ENCODE results near the gene GRM1. TPM values are rescaled to one million over a fixed set of nuclear protein-coding genes. Genes with fewer than 3 reads are reported as not detected.
A peak's percentile ranks its signal among the peaks of the same experiment; 100 is the strongest.

GRM1 gene
- total RNA-seq, 1 donor from 2014 or later, result 0.13 TPM

DNA sequence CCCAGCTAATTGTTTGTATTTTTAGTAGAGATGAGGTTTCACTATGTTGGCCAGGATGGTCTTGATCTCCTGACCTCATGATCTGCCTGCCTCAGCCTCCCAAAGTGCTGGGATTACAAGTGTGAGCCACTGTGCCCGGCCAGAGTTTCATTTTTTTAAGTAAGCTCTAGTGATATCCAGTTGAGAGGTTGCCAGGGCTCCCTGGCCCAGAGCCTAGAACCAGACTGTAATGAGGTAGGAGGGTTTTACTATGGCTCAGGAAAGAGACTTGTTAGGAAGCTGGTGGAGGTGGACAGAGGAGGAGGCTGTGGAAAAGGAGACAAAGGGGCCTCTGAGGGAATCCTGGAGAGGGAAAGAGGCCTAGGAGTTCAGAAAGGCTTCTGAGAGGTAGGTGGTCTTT is 242.3 kb downstream of the GRM1 start:
- peak; percentile 44 to 51 for DNase-seq (ENCODE audit: low read depth in 2 of 2)

DNA sequence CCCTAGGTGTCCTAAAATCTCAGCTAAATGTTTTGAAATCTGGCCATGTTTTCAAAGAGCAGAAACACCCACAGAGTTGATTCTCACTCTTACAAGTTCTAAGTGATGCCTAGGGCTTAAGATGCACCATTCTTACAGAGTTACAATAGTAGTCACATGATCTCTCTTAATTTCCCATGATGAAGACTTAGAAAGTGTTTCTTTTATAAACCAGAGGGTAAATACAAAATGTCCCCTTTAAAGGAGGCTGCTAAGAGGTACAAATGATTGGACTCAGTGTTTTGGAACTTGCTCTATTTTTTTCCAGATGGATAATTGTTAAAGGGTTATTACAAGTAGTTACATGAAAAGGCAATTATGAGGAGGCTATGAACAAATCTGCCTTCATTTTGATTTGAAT is 244.6 kb downstream of the GRM1 start:
- DNase-seq (ENCODE audit: low read depth in 2 of 2), result no peak

DNA sequence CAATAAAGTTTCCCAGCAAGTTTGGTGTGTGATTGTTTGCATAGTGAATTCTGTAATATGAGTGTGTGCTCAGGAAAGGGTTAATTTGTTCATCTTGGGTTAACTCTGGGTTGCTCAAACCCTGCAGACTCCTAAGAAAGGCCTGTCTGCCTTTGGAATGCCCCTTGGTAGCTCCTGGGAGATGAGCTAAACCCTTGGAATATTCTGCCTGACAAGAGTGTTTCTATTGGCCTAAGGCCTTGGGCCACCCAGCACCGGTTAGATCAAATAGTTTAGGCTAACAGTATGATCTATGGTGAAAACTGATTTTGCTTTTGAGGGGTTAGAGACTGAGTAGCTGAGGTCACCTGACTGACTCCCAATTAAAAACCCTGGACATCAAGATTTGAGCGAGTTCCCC is 248.3 kb downstream of the GRM1 start:
- no peak for DNase-seq (ENCODE audit: low read depth in 2 of 2)

DNA sequence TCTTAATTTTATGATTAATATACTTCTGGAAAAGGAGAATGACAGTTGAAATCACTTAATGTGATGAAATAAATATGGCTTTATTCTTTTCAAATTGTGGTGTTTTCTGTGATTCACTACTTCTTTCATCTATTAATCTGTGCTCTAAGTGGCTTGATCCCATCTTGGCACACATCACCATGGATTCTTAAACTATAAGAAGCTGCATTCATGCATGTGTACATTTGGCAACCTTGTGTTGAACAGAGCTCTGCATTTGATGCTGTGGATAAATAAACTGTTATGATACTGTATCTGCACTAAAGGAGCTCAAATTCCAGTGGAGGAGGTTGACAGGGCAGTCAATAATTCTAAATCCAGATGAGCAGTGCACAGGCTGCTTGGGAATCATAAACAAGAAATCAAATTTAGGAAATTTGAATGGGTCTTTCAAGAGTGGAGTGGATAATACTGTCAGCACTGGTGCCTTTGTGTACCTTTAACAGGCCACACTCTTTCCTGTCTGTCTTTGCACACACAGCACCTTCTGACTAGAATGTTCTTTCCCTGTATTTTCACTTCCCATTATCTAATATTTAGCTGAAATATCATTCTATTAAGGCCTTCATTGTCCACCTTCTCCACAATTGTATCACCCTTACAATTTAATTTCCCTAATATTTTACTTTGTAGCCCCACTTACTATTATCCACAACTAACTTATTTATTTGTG is 252.9 kb downstream of the GRM1 start:
- no peak for DNase-seq (ENCODE audit: low read depth in 2 of 2)

DNA sequence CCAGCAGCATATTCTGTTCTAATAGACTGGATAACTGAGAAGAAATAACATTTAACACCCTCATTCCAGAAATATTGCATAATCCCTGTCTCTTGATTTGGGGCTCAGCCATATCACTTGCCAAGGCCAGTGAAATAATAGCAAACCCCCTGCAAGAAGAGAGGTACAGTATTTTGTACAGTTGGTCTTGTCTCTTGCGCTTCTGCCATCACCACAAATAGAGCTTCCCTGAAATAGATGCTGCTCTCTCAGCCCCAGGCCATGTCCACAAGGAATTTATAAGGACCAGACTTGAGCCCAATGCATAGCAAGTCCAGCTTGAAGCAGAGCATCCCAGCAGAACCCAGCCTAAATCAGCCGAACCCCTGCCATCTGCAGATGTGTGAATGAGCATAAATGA is 254.0 kb downstream of the GRM1 start:
- no peak for DNase-seq (ENCODE audit: low read depth in 2 of 2)

DNA sequence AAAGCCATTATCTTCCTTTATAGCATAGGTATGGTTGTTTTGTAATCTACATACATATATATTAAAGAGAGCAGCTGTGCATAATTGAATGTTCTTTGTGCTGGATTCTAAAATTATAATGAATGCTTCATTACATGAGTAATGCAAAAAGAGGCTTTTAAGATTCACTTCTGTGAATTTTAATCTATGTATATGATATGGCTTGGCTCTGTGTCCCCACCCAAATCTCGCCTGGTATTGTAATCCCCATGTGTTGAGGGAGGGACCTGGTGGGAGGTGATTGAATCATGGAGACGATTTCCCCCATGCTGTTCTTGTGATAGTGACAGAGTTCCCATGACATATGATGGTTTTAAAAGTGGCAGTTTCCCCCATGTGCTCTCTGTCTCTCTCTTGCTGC is 255.4 kb downstream of the GRM1 start:
- no peak for DNase-seq (ENCODE audit: low read depth in 2 of 2)

DNA sequence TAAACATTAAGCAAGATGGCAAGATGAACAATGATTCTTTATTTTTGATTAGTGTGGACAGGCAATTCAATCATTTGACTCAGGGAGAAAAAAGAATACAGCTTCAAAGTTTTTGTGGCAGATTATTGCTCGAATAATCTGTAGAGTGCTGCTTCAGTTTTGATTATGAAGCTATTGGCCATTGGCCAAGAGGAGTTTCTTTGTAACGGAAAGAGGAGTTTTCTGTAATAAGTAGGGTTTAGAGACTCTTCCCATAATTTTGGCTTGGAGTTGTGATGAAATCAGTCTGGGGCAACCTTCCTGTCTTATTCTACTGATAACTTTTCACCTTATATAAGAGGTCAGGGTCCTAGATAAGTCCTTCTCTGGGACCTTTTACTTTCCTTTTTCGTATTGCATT is 258.1 kb downstream of the GRM1 start:
- no peak for DNase-seq (ENCODE audit: low read depth in 2 of 2)

DNA sequence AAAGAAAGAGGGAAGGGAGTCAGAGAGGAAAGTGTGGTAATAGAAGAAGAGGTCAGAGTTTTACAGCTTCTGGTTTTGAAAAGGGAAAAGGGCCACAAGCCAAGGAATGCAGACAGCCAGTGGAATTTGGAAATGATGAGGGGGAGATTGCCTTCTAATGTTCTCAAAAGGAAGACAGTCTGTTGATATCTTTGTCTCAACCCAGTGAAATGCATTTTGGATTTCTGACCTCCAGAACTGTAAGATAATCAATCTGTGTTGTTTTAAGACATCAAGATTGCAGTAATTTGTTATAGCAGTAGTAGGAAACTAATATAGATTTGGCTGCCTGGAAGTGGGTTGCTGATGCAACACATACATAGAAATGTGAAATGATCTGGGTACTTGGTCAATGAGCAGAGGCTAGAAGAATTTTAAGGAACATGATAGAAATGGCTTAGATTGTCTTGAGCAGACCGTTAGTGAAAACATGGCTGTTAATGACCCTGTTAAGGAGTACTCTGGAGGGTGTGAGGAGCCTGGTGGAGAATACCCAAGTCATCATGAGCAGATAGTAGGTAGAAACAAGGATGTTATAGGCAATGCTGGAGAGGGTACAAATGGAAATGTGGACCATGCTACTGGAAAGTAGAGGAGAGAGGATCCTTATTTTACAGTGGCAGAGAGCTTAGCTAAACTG is 259.0 kb downstream of the GRM1 start:
- no peak for DNase-seq (ENCODE audit: low read depth in 2 of 2)

DNA sequence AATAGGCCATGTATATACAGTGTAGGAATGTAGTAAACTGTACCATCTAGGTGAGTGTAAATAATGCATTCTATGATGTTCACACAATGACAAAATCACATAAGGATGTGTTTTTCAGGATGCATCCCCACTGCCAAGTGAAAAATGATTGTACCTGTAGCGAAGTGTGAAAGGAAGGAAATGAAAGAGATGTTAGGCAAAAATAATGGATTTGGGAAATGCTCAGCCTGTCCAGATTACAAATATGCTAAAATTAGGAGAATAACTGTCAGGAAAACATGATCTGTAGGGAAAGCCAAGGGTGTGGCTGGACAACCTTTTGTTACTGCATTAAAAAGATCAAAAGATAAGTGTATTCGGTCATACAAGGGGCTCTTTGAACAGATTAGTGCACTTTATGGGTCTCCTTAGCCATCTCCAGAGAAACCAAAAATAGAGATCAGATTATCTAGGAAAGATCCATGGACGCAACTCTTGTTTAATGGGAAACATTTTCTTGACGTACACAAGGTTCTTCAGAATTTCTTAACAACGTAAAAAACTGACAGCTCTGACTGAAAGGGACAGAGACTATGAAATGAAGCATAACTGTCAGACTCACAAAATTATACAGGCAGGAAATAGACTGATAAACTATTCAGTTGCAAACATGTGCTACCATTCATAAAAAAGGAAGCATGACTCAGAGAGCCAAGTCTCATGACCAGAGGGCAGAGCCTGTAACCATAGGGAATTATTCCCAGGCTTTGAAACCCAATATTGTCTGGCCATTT is 261.1 kb downstream of the GRM1 start:
- peak; percentile 95 to 96 for DNase-seq (ENCODE audit: low read depth in 2 of 2)

DNA sequence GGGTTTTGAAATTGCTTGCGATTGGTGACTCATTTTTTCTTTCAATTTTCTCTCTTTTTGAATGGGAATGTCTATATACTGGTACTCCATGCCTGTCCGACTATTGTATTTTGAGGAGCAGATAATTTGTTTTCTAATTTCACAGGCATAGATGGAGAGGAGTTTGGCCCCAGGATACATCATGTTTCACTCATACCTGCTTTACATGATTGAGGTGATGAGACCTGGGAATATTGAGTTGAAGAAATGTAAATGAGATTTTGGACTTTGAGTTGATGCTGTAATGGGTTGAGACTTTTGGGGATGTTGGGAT is 261.7 kb downstream of the GRM1 start:
- DNase-seq (ENCODE audit: low read depth in 2 of 2), result no peak

DNA sequence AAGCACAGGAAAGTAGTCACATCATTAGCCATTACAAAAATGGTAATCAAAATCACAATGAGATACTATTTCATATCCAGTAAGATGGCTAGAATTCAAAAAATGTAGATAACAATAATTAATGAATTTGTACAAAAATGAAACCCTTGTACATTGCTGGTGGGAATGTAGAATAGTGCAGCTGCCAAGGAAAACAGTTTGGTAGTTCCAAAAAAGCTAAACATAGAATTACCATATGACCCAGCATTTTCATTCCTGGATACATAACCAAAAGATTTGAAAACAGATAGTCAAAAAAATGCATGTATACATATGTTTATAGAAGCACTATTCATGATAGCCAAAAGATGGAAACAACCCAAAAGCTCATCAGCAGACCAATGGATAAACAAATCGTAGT is 263.6 kb downstream of the GRM1 start:
- DNase-seq (ENCODE audit: low read depth in 2 of 2), result peak; percentile 21 to 24

DNA sequence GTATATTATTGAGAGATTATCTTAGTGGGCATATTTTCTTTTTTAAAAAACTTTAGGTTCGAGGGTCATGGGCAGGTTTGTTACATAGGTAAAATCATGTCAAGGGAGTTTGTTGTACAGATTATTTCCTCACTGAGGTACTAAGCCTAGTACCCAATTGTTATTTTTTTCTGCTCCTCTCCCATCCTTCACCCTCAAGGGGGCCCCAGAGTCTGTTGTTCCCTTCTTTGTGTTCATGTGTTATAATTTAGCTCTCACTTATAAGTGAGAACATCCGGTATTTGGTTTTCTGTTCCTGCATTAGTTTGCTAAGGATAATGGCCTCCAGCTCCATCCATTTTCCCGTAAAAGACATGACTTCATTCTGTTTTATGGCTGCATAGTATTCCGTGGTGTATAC is 266.8 kb downstream of the GRM1 start:
- no peak for DNase-seq (ENCODE audit: low read depth in 2 of 2)

DNA sequence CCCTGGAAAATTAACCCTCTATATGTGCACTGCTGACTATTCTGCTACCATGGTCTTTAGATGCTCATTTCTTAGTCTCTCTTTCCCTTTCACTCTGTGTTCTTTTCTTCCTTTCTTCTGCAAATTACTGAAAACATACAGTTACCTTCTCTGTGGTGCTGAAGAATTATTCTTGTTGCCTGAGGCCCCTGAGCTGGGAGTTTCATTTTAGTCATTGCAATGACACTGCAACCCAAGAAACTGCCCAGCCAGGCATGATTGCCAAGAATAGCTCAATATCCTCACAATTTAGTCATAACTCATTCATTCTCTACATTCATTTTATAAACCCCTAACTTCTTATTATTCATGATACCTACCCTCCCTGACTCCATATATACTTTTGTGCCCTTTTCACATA is 269.0 kb downstream of the GRM1 start:
- DNase-seq (ENCODE audit: low read depth in 2 of 2), result no peak

DNA sequence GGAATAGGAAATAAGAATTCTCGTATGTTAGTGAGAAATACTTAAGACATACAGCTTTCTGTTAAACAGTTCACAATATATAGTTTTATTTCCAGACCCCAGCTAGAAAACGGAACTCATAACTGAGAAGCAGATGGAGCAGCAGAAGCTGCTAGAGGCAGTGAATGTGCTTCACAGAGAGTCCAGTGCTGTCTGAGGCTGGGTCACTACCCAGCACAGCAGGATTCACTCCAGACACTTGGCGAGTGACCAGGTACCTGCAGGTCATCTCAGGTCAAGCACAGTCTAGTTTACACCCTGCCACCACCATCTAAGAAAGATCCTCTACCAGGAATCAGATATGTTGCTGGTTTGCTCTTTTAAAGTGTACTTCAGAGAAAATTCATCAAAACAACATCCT is 271.7 kb downstream of the GRM1 start:
- no peak for DNase-seq (ENCODE audit: low read depth in 2 of 2)

DNA sequence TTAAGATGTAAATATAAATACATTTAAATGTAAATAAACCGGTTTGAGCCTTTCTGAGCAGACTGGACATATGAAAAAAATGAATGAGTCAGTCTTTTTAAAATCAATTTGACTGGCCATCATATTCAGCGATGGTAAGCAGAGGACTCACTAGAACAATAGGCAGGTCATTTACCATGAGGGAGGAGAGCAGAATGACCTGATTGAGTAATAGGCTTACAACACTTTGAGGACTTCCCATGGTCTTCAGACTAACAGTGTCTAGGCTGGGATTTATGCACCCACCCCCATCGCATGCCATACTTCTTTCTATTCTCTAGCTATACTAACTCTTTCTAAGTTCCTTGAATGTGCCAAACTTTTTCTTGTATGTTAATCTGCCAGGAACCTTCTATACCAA is 272.9 kb downstream of the GRM1 start:
- DNase-seq (ENCODE audit: low read depth in 2 of 2), result no peak

DNA sequence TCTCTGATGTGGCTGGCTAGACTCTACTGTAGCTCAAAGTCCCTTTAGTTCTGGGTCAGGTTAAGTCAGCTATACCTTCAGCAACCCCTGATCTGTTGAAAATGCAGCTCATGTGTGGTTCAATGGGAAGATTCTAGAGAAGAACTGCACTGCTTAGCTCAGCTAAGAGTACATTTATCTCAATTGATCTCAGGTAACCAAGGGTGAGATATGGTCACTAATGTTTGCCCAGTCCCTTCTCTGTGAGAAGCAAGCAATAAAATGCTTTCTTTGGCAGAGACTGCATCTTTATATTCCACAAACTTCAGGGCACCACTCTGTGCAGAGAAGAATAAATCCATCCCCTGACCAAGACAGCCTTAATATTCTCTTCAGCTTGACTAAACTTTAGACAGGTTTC is 274.1 kb downstream of the GRM1 start:
- DNase-seq (ENCODE audit: low read depth in 2 of 2), result no peak

DNA sequence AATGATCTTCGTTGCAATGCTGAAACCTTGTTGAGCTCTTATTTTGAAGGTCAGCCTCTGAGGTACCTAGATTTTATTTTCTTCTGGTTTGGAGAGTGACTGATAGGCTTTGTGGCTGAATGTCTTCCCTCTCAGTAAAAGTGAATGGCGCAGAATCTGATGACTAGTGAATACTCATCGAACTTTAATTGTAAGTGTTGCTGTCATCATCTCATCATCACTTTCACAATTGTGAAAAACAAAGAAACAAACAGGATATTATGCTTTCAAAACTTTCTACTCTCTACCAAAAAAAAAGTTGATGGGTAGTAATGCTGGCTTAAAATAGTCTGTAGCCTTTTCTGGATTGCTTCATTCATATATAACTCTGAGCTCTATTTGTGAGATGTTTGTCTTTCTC is 275.3 kb downstream of the GRM1 start:
- DNase-seq (ENCODE audit: low read depth in 2 of 2), result no peak

DNA sequence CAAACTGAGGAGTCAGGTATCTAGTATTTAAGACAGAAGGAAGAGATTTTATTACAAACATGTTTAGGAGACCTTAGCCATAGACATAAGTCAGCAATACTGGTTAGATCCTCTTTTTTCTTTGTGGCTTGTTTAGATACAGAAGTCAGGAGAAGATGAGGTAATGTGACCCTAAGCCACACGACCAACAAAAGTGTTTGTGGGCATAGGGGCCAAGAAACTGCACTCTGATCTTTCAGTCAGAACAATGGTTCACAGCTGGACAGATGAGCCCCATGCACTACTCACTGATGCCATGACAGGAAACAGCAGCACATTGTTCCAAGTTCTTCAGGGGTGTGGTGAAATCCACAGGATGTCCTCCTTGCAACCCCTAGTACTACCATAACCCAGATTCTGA is 276.2 kb downstream of the GRM1 start:
- peak; percentile 36 to 48 for DNase-seq (ENCODE audit: low read depth in 2 of 2)

DNA sequence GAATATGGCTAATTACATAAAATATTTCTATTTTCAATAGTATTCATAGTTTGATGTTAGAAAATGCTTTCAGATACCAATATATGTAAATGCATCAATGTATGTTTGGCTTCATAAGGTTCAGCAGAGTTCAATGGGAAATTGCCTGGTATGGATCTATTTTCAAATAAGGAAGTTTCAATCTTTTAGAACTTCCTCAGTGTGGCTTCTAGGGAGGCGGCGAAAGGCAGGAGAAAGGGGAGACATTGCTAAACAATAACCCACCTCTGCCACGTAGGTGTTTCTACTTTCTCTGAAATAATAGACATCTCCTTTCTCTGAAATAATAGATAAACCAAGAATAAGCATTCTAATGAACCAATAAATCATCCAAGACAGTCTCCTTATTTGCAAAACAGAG is 277.1 kb downstream of the GRM1 start:
- no peak for DNase-seq (ENCODE audit: low read depth in 2 of 2)

DNA sequence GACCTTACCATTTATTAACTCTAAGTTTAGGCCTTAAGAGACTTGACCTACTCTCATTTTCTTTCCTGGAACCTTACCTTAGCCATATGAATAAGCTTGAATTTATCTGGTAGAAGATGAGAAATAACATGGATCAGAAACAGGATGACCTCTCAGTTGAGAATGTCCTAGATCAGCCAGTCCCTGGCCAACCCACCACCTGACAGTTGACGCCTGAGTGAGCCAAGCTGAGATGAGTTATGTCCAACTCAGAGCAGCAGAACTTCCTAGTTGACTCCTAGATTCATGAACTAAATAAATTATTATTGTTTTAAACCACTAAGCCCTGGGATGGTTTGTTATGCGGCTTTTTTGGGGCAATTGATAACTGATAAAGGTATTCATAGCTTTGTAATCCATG is 281.8 kb downstream of the GRM1 start:
- DNase-seq (ENCODE audit: low read depth in 2 of 2), result no peak

DNA sequence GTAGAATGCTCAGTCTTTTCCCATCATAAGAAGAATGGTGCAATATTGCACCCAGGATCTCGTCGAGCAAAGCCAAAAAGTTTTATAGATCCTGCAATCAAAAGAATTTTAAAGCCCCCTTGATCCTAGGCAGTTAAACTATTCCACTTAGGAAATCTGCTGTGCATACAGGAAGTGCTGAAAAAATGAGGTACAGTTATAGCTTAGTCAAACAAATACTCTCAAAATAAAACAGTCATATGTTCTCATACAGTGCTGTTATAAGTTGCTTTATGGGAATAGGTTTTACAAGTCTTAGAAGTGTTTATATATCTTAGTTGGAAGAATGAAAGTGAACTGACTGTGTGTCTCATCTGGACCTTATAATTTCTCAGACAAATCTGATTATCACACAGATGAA is 282.2 kb downstream of the GRM1 start:
- peak; percentile 23 to 45 for DNase-seq (ENCODE audit: low read depth in 2 of 2)

DNA sequence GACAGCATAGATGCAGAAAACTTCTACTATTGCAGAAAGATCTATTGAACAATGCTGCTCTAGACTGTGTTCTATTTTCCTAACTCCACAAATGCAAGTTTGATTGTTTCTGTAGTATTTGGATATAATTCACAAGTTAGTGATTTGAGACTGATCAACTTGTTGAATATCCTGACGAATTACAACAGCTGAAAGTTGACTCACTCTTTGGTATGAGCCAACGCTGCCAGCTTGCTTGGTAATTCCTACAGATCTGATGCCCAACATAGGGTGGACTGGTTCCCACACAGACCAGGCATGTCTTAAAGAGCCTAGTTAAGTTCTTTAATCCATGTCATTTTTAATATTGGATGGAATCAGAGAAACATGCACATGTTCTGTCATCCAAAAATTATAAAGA is 283.7 kb downstream of the GRM1 start:
- no peak for DNase-seq (ENCODE audit: low read depth in 2 of 2)

All from dermis microvascular lymphatic vessel endothelial cell (primary cell).